Bronchial epithelial cell (primary cell): ENCODE results near the gene NR2F2. TPM values are rescaled to one million over a fixed set of nuclear protein-coding genes. Genes with fewer than 3 reads are reported as not detected.

Experiments
- DNase-seq: peaks from one replicate; pipeline ENCODE4 v3.0.0-alpha.2; 2010; ENCODE audit warnings: low read depth
- FAIRE-seq: peaks from 2 replicates; lab custom pipeline; 2011; peaks lifted over from hg19 to GRCh38; lab: Jason Lieb, UNC
- H3K27me3 ChIP-seq: 2 replicates; pipeline ENCODE4 v1.5.1; 2011; ENCODE audit warnings: low read length; ENCODE audit not compliant: control insufficient read depth, insufficient read depth
- H3K36me3 ChIP-seq: 2 replicates; pipeline ENCODE4 v1.5.1; 2011; ENCODE audit warnings: low read length; ENCODE audit not compliant: control insufficient read depth, insufficient read depth
- H3K4me3 ChIP-seq: 2 replicates; pipeline ENCODE4 v1.5.1; 2011; ENCODE audit warnings: mild to moderate bottlenecking, low read depth, low read length, control low read depth
- CTCF ChIP-seq: IDR thresholded peaks from 2 replicates; pipeline ENCODE4 v1.5.1; 2011; ENCODE audit warnings: mild to moderate bottlenecking, moderate library complexity, low read length, control low read depth, inconsistent platforms; ENCODE audit not compliant: insufficient read depth, severe bottlenecking
- total RNA-seq: library from RNA; depleted of rRNA; stranded (reverse); fragments of >200 nt; gene quantifications from 2 replicates; pipeline ENCODE4 v1.2.1, GENCODE V29; 2014

Gene NR2F2
- total RNA-seq, 1 donor from 2014 or later: 1.6 TPM

- peaks cover 1% of the 10 kb centered on the region for H3K27me3 ChIP-seq
- DNase-seq (no peak), FAIRE-seq (no peak)
- H3K36me3 ChIP-seq: no peaks in the 10 kb centered on the region
- no peak for TF ChIP-seq CTCF
- no peak overlapping the region for H3K4me3 ChIP-seq
These were observed 30.2 kb downstream of the NR2F2 start for GRCh38 chr15:96360581-96361308.

GRCh38 chr15:96361309-96362010 lies 31.0 kb downstream of the NR2F2 start:
- TF ChIP-seq CTCF: no peak
- no peak overlapping the region for H3K4me3 ChIP-seq
- H3K27me3 ChIP-seq: peaks cover 1% of the 10 kb centered on the region
- DNase-seq: no peak
- no peaks in the 10 kb centered on the region for H3K36me3 ChIP-seq
- no peak for FAIRE-seq

GRCh38 chr15:96362011-96362754 lies 31.7 kb downstream of the NR2F2 start:
- no peak for TF ChIP-seq CTCF
- DNase-seq (no peak), FAIRE-seq (no peak)
- H3K36me3 ChIP-seq: no peaks in the 10 kb centered on the region
- H3K27me3 ChIP-seq: peaks cover 1% of the 10 kb centered on the region
- H3K4me3 ChIP-seq: no peak overlapping the region

- FAIRE-seq: no peak
- no peak overlapping the region for H3K4me3 ChIP-seq
- TF ChIP-seq CTCF: no peak
- no peaks in the 10 kb centered on the region for H3K36me3 ChIP-seq
- H3K27me3 ChIP-seq: peaks cover 6% of the 10 kb centered on the region
- no peak for DNase-seq
These were observed 32.5 kb downstream of the NR2F2 start for GRCh38 chr15:96362755-96363651.

- FAIRE-seq (no peak), DNase-seq (no peak)
- H3K4me3 ChIP-seq: no peak overlapping the region
- peaks cover 8% of the 10 kb centered on the region for H3K27me3 ChIP-seq
- no peaks in the 10 kb centered on the region for H3K36me3 ChIP-seq
- no peak for TF ChIP-seq CTCF
These were observed 33.2 kb downstream of the NR2F2 start for GRCh38 chr15:96363707-96364106.
